Muscle of arm (tissue), 12 donors: ENCODE data around the gene PKP4. TPM values are rescaled to one million over a fixed set of nuclear protein-coding genes. Genes with fewer than 3 reads are reported as not detected.
"Not testable (repeated sequence)": the region's sequence is repeated elsewhere in the genome, so short reads cannot be mapped to it uniquely, and the experiment has no call there.

ENCODE experiments used
- DNase-seq: peaks from one replicate; pipeline ENCODE4 v3.0.0-alpha.2; 2013
- polyA plus RNA-seq, 12 donors: library from polyadenylated mRNA; unstranded; fragments of 120-200 nt; gene quantifications; one replicate each; pipeline ENCODE4 v1.2.1, GENCODE V29; 2013; ENCODE audit not compliant: insufficient read length in 12 of 12

The PKP4 gene
- polyA plus RNA-seq, 12 donors: 20.8 to 64.5 (median 29.0) TPM; not detected in 1

DNA sequence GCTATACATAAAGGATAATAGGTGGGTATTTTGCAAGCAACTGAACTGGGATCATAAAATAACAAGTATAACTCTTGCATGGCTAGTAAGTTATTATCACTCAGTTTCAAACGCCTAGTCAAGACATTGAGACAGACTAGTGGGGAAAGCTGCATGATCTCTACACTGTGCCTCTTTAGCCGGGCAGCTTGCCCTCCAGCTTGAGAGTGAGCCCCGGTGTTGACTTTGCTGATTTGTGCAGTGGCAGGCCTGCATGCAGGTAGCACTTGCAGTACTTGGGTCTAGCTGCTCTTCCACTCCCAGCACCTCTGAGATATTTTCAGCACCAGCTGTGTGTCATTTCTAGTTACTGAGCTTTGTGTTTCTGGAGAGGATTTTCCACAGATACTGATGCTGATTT, 219.5 kb downstream of the PKP4 start:
- no peak for DNase-seq

DNA sequence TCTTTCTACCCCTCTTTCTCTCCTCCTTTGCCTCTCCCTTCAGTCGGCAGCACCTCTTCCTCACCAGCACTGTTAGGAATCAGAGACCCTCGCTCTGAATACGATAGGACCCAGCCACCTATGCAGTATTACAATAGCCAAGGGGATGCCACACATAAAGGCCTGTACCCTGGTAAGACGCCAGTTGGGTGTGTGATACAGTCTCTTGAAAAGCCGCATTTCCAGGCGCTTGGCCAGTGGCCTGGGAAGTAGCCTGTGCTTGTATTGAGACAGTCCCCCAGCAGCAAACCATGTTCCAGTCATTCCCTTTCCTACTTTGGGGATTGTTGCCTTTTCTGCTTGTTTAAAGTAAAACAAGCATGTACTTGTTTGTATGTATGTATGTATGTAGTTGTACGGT, 219.9 kb downstream of the PKP4 start:
- no peak for DNase-seq

DNA sequence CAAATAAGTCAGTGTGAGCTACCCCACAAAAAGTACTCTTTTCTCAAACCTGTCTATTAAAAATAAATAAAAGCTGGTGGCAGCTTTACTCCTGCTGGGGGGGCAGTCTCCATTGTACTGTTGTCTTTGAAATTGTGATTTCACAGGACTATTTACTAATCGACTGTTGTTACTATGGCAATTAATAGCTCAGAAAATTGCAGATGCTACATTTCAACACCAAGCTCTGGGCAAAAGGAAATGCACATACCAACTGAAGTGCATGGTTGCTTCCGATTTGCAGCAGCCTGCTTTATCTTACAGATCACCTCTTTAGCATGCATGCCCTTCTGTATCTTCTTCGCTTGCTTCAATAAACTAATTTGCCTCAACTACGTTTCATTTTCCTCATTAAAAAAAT, 220.8 kb downstream of the PKP4 start:
- DNase-seq: no peak

DNA sequence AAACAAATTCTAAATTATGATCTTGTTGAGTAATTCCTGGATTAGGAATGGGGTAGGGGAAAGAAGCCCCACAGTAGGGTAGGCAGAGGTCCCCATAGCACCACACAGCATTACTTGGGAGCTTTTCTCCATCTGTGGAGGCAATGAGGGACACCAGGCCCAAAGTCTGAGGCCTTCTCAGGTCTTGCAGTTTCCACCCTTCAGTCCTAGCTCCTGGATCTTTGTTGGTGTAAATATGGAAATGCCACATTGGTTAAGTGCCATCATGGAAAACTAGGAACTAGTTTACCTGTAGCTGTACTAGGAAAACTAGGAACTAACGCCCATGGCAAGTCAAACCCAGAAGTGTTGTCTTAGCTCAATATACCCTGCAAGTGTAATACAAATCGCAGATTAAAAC, 225.1 kb downstream of the PKP4 start:
- no peak for DNase-seq

DNA sequence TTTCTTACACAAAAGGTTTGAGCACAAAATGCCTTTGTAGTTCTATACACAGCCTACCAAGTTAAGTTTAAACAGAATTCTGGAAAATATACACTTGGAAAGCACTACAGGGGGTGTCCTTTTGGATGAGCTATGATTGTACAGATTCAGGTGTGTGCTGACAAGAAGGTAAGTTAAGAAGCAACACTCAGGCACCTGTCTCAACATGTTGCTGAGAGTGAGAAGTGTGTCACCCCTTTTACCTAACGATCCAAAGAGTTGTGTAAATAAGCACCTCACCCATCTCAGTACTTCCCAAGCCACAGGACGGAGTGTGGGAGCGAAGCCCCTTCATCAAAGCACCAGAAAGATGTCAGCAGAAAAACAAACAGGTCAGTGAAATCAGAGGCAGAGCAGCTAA, 228.9 kb downstream of the PKP4 start:
- no peak for DNase-seq

DNA sequence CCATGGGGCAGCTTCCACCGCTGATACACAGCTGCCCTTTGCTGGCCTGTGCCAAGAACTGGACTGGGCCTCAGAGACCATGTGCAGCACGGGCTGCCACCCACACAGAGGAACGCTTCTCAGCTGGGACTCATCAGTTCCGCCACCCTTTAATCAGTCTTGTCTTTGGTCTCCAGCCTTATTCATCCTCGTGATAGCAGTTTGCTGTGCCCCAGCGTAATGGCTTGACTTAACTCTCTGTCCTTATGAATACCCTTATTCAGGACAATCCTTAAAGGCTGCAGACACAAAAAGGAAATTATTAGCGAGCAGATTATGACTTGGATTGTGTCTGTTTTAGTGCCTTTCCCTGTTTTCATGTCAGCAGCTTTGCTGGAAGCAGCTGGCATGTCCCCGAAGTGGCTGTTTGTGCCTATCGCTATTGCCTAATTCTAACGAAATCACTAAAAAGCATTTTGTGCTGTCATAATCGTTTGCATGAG, 229.5 kb downstream of the PKP4 start:
- DNase-seq: peak; percentile 20

DNA sequence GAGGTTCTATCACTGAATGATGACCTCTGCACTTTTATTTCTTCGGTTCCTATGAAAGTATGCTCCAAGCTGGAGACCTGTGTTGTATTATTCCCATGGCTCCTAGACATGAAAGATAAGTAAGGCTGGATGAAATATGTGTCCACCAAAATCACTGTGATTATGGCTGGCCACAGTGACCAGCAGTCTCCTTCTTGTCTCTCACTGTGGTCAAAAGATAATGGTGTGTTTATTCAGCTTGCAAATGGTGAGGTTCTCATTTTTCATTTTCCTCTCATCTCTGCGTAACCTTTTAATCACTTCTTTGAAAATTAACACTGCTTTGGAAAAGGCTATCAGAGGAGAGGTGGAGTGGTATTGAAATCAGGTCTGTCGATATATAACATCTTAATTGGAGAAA, 230.6 kb downstream of the PKP4 start:
- no peak for DNase-seq

DNA sequence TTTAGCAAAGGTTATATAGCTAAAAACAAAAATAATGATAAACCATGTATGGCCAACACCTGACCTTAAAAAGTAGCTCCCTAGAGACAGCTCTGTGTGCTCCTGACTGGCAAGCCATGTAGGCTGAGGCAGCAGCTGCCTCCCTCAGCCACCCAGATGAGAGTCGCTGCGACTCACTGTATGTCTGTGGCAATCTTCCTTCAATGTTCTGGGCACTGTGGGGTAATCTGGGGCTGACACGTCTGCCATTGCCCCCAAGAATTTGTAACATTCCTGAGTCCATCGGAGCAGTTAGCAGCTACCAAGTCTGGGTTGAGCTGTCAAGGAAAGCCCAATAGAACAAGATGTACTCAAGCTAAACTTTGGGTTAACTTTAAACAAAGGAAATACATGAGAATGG, 232.0 kb downstream of the PKP4 start:
- no peak for DNase-seq

DNA sequence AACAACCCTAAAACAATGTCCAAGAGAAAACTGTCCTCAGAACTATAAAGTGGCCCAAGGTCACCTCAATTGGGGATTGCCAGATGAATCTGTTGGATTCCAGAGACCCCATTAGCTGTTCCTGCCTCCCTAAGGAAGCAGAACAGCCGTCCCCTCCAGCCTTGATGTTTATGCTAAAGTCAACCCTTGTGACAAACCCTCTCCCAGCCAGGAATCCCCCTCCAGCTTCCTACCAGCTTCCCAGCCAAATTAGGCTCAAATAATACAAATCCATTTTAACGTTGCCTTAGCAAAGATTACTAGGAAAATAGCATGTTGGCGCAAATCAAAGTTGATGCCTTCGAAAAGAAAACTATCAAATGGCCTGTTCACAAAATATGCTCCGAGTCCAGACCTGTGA, 232.6 kb downstream of the PKP4 start:
- no peak for DNase-seq

DNA sequence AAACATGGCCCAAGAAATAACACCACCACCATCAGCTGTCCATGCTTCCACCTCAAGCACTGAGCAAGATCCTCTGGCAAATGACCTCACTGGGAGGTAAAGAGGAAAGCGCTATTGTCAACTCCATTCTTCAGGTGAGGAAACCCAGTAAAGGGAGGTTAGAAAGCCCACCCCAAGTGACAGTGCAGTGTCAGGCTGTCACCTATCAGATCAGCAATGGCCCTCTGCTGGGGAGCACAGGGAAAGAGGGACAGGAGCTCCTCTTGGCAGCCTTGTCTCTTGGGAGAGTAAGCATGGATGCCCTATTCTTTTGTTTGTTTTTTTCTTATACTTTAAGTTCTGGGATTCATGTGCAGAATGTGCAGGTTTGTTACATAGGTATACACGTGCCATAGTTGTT, 234.1 kb downstream of the PKP4 start:
- DNase-seq: no peak

DNA sequence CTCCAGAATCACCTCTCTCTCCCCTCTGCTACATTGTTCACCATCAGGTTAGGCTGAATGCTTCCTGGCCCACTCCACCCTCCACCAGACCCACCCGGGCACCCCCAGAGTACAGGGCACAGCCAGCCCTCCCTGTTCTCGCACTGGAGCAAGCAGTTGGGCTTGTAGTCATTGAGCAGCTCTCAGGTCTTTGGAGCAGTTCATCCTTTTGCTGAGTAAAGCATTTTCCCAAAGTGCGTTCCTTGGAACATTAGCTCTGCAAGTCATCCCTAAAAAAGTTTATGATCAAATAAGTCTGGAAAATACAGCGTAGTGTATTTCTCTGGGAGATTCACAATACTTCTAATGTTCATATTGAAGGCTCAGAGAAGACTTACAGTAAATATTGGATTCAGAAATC, 234.9 kb downstream of the PKP4 start:
- DNase-seq: no peak

DNA sequence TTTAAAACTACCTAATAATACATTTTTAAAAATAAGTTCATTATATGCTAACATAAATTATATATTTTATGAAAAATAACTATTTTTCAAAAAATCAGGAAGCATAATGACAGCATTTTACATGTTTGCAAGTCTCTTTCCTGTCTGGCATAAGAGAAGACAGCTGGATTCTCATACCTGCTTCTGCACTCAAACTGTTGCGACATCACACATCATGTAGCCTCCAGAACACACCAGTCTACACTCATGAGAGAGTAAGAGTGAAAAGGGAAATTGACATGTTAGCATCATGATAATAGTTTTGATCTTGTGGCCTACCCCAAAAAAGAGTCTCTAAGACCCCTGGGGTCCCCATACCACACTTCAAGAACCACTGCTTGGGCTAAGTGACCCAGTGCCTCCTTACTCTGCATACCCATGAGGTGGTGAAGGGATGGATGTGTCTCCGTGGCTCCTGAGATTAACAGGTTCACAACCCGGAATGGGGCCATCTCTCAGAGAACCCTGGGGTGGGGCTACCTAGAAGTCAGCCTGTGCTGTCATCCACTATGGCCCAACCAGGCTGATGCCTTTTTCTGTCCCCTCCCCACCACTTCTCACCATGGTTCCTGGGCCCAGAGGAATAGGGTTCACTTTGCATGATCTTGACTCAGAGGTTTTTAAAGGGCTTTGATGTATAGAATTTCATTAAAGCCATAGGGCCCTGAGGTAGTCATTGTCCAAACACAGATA, 235.8 kb downstream of the PKP4 start:
- DNase-seq: no peak

DNA sequence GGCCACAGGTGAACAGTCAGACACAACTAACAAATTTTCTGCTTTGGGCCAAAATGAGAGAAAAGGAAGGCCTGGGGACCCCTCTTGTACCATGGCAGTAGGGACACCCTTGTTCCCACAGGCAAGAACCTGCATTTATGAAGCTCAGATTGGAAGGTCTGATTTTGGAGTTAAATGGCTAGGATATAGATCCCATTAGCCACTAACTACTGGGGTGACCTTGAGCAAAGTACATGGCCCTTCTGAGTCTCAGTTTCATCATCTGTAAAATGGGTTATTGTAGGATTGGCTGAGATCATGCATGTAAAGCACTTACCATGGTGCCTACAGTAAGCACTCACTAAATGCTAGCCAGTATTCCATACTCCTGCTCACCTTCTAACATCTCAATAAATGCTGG, 236.7 kb downstream of the PKP4 start:
- DNase-seq: no peak

DNA sequence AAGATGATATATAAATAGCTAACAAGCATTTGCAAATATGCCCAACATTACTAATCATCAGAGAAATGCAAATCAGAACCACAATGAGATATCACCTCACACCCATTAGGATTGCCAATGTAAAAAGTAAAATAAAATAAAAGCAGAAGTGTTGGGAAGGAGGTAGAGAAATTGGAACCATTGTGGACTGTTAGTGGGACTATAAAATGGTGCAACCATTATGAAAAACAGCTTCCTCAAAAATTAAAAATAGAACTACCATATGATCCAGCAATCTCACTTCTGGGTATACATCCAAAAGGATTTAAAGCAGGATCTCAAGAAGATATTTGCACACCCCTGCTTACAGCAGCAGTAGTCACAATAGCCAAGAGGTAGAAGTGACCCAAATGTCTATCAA, 238.6 kb downstream of the PKP4 start:
- no peak for DNase-seq

DNA sequence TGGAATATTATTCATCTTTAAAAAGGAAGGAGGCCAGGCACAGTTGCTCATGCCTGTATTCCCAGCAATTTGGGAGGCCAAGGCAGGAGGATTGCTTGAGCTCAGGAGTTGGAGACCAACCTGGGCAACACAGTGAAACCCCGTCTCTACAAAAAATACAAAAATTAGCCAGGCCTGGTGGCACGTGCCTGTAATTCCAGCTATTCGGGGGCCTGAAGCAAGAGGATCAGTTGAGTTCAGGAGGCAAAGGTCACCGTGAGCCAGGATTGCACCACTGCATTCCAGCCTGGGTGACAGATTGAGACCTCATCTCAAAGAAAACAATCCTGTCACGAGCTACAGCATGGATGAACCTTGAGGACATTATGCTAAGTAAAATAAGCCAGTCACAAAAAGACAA, 239.0 kb downstream of the PKP4 start:
- DNase-seq: not testable (repeated sequence)

DNA sequence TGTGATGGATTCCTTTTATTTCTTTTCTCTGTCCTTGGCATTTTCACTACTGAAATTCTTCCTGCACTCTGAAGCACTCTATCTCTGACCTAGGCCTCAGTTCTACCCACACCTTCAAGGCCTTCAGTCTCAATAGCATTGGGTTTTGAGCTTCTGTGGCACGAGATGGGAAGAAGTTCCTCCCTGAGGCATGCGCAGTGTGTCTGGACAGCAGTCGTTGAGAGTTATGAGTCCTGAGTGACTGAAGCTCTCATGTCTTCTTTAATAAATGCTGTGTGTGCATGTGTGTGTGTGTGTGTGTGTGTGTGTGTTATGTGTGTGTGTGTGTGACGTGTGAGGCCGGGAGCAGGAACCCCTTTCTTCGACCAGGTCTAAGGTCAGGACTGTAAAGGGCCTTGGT, 242.6 kb downstream of the PKP4 start:
- DNase-seq: no peak

DNA sequence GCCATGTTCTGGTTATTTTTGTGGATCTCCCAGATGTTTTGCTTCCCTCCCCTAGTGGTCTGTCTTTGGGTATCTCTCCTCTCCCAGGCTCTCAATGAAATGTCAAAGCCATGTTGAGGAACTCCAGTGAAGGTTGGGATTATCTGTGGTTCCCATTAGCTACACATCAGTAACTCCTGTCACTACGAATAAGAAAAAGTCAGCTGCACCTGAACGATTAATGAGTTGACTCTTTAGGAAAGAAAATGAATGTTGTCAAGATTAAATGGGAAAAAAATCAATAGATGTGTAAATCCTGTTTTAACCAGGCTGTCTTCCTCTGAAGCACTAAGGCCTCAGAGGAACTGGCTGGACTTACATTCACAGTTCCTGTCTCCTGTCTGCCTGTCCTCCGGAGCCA, 244.3 kb downstream of the PKP4 start:
- DNase-seq: no peak

DNA sequence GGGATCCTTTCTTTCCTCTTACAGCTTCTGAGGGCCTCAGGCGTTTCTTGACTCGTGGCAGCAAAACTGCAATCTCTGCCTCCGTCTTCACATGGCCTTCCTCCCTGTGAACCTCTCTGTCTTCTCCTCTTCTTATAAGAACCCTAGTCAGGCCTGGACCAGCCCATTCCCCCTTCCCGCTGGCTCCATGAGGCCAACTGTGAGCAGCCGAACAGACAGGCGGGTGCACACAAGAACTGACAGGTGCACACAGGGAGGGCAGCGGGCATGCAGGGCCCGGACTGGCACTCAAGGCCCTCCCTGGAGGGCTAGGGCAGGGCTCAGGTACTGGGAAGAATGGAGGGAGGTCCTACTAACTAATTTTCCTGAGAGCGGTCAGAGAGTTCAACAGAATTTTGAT, 246.0 kb downstream of the PKP4 start:
- DNase-seq: no peak

DNA sequence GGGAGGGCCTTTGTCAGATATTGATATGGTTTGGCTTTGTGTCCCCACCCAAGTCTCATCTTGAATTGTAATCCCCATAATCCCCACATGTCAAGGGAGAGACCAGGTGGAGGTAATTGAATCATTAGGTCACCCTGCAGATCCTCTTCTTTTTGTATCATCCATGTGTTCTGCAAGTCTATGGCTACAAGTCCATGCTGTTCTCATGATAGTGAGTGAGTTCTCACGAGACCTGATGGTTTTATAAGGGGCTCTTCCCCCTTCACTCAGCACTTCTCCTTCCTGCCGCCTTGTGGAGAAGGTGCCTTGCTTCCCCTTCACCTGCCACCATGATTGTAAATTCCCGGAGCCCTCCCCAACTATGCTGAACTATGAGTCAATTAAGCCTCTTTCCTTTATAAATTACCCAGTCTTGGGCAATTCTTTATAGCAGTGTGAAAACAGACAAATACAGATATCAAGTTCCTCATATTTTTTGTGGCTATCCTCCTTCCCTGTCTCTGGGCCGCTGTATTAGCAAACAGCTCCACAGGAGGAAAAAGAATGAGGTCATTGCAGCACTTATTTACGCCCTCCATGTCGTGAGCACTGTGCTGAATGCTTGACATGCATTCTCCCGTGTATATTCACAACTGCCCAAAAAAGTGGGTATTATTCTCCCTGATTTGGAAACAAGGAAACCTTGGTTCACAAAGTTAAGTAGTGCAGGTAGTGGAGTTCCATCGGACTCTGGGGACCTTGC, 248.1 kb downstream of the PKP4 start:
- not testable (repeated sequence) for DNase-seq

DNA sequence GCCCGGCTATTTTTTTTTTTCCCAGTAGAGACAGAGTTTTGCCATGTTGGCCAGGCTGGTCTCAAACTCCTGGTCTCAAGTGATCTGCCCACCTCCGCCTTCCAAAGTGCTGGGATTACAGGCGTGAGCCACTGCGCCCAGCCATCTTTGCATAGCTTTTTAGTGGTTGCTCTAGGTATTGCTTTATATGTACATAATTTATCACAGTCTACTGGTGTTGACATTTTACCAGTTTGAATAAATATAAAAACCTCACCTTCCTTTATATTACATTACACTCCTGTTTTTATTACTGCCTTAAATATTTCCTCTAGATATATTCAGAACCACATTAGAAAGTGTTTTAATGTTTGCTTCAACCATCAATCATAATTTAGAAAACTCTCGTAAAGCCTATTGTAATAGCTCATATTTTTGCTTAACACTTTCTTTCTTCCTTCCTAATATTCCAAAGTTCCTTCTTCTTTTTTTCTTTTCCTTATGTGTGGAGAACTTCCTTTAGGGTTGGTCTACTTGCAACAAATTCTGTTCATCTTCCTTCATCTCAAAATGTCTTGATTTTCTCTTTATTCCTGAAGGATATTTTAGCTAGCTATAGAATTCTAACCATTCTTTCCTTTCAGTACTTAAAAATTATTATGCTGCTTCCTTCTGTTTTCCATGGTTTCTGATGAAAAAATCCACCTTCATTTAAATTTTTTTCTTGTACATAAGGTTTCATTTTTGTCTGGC, 256.2 kb downstream of the PKP4 start:
- DNase-seq: no peak

DNA sequence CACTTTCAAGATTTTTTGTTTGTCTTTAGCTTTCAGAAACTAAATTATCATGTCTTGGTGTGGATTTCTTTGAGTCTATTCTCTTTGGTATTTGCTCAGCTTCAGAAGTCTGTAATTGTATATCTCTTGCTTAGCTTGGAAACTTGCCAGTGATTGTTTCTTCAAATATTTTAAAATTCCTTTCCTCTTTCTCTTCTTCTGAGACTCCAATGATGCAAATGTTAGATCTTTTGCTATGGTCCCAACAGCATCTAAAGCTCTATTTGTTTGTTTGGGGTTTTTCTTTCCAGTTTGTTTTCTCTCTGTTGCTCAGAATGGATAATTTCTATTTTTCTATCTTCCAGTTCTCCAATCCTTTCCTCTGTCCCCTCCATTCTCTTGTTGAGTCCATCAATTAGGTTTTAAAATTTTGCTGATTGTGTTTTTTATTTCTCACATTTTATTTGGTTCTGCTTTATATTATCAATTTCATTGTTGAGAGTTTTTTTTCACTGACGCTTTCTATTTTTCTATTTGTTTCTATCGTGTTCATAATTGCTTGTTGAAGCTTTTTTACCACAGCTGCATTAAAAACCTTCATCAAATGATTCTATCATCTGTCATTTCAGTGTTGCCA, 256.9 kb downstream of the PKP4 start:
- no peak for DNase-seq

DNA sequence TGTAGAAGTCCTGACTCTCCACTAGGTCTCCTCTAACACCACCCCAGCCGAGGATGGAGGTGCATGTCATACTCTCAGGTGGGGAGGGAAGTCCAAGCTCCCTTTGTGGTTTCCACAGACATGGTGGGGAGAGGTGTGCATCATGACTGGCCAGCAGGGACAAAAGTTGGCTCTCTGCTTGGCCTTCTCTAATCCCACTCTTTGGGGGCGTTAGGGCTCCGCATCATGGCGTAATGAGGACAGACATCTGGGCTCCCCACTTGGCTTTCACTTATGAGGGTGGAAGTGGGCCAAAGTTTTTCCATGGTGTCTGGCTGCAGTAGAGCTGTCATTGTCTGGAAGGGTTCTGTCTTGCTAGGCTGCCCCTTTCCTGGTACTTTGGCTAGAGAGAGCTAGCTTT, 257.7 kb downstream of the PKP4 start:
- no peak for DNase-seq
